HG03460 (cell line): Measurements from ENCODE around the gene YIF1A.
"Not testable (repeated sequence)": the region's sequence is repeated elsewhere in the genome, so short reads cannot be mapped to it uniquely, and the experiment has no call there.

Experiments
- ATAC-seq: cut with Tn5 transposase; IDR thresholded peaks from one replicate; pipeline ENCODE4 v1.9.1; 2021; ENCODE audit not compliant: unreplicated experiment

Gene YIF1A

GRCh38 chr11:66272596-66272995, 16.3 kb downstream of the YIF1A start:
- ATAC-seq: no peak

- ATAC-seq: no peak
Observed at GRCh38 chr11:66271816-66272215, 17.1 kb downstream of the YIF1A start.

GRCh38 chr11:66268952-66269905, 19.7 kb downstream of the YIF1A start:
- ATAC-seq: no peak

- peak; percentile 79 for ATAC-seq
Observed at GRCh38 chr11:66268244-66268951, 20.5 kb downstream of the YIF1A start, which contains the start of gene RAB1B. RAB1B (plus strand) TSS chr11:66268639; CDS start chr11:66268680, 41 bp downstream.

GRCh38 chr11:66267379-66268243, 21.3 kb downstream of the YIF1A start:
- ATAC-seq: peak; percentile 49

- ATAC-seq: no peak
Observed at GRCh38 chr11:66267039-66267378, 21.9 kb downstream of the YIF1A start.

- ATAC-seq: no peak
Observed at GRCh38 chr11:66266378-66267038, 22.4 kb downstream of the YIF1A start.

GRCh38 chr11:66265531-66266377, 23.2 kb downstream of the YIF1A start:
- no peak for ATAC-seq

GRCh38 chr11:66264914-66265313, 24.0 kb downstream of the YIF1A start:
- no peak for ATAC-seq

- no peak for ATAC-seq
Observed at GRCh38 chr11:66264383-66264782, 24.6 kb downstream of the YIF1A start.

- ATAC-seq: no peak
Observed at GRCh38 chr11:66263785-66264184, 25.2 kb downstream of the YIF1A start.

- no peak for ATAC-seq
Observed at GRCh38 chr11:66263231-66263630, 25.7 kb downstream of the YIF1A start.

- no peak for ATAC-seq
Observed at GRCh38 chr11:66262696-66263095, 26.2 kb downstream of the YIF1A start.

- ATAC-seq: no peak
Observed at GRCh38 chr11:66262191-66262590, 26.8 kb downstream of the YIF1A start.

GRCh38 chr11:66261578-66261977, 27.4 kb downstream of the YIF1A start:
- no peak for ATAC-seq

GRCh38 chr11:66259956-66260355, 29.0 kb downstream of the YIF1A start:
- ATAC-seq: no peak

GRCh38 chr11:66259225-66259624, 29.7 kb downstream of the YIF1A start:
- no peak for ATAC-seq

- ATAC-seq: no peak
Observed at GRCh38 chr11:66258473-66258893, 30.5 kb downstream of the YIF1A start.

- not testable (repeated sequence) for ATAC-seq
Observed at GRCh38 chr11:66253081-66253480, 35.9 kb downstream of the YIF1A start.

- no peak for ATAC-seq
Observed at GRCh38 chr11:66251809-66252208, 37.1 kb downstream of the YIF1A start.
